ENCODE data around the gene BLOC1S5. TPM values are rescaled to one million over a fixed set of nuclear protein-coding genes. Genes with fewer than 3 reads are reported as not detected.
A peak's percentile ranks its signal among the peaks of the same experiment; 100 is the strongest.

The BLOC1S5 gene
- total and polyA plus RNA-seq, 2 of the 8 experiments (the other 6 are each of a cell fraction or from before 2014, with no cell fraction given): 3.4 to 17.2 TPM

DNA sequence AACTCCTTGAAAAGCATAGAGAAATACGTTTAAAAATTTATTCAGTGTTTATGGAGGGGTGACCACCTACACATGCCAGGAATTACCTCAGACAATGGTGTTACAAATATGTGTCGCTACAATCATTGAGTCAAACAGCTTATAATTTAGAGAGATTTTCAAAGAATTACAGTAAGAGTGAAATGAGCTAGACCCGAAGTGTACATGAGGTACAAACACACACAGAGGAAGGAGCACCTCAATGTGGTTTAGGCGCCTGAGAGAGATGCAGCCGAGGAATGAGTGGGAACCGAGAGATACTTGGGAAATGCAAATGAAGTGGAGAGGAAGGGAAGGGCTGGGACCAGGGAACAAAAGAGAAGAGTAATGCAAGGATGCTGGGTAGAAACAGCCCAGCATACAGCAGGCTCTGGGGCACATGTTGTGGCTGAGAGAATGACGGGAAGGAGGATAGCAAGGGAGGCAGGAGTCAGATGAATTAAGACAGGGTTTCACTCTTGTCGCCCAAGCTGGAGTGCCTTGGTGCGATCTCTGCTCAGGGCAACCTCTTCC, 22.6 kb upstream of the BLOC1S5 start:
- H3K9me3 ChIP-seq (ENCODE audit: insufficient read depth in 2 of 2, low read depth in 1 of 2, low read length in 1 of 2): peaks cover 0 to 4% of the 10 kb centered on the region in 2 experiments; a peak in 1 of 4 replicates
- no peak overlapping the region for H3K27ac ChIP-seq (ENCODE audit: low read depth, low read length)
- peaks cover 3 to 62% of the 10 kb centered on the region in 2 experiments; a peak in 3 of 4 replicates for H3K79me2 ChIP-seq (ENCODE audit: control insufficient read depth in 1 of 2, insufficient read depth in 2 of 2, low read length in 2 of 2)
- H3K9ac ChIP-seq (replicated peaks in 1 of 4; ENCODE audit: extremely low read depth in 1 of 4, low read depth in 3 of 4, low read length in 3 of 4): no peak overlapping the region
- no peaks in the 10 kb centered on the region for H3K27me3 ChIP-seq (replicated peaks in 1 of 4; ENCODE audit: control insufficient read depth in 3 of 4, extremely low read depth in 1 of 4, insufficient read depth in 3 of 4, low read length in 3 of 4)
- H3K18ac ChIP-seq (ENCODE audit: extremely low read depth, low read length): no peak overlapping the region
- no peak overlapping the region for H3K56ac ChIP-seq (replicated peaks; ENCODE audit: insufficient read length, low read depth, low read length)
- no peak overlapping the region for H3K23ac ChIP-seq (ENCODE audit: insufficient read length)
- no peaks in the 10 kb centered on the region for H3K4me1 ChIP-seq (replicated peaks in 1 of 4; ENCODE audit: control insufficient read depth in 3 of 4, insufficient read depth in 4 of 4, low read length in 3 of 4)
- POLR2A ChIA-PET (ENCODE audit: partially characterized antibody): interaction anchor here (0.6 to 2.6 kb wide), 3 partner anchors 10 to 63 kb away, joined by 4 to 15 read pairs (median 4); partner anchors contain the start of gene EEF1E1
- no peak overlapping the region for H4K5ac ChIP-seq (ENCODE audit: insufficient read length, low read depth, low read length)
- no peak overlapping the region for H3K14ac ChIP-seq (ENCODE audit: insufficient read length)
- DNase-seq (ENCODE audit: low read depth in 1 of 2, low spot score in 2 of 2) (no peak), FAIRE-seq (no peak)
- no peaks in the 10 kb centered on the region for H3K23me2 ChIP-seq (ENCODE audit: low read depth, low read length)
- H2AK5ac ChIP-seq (ENCODE audit: low read depth, low read length): no peak overlapping the region
- H2BK5ac ChIP-seq (ENCODE audit: low read depth, low read length): 0 out of 2 replicates have a peak overlapping the region, but pooled peaks have one; percentile 5
- H4K20me1 ChIP-seq (replicated peaks in 1 of 2; ENCODE audit: control insufficient read depth in 1 of 2, insufficient read depth in 2 of 2, low read length in 2 of 2): peaks cover 2 to 5% of the 10 kb centered on the region in 2 experiments
- H3K4me2 ChIP-seq (ENCODE audit: insufficient read depth in 1 of 2, low read depth in 2 of 2, low read length in 2 of 2): no peak overlapping the region
- no peak overlapping the region for H4K8ac ChIP-seq (ENCODE audit: extremely low read depth, insufficient read depth, low read length)
- CTCF ChIA-PET (ENCODE audit: partially characterized antibody): no interaction called here
- no peaks in the 10 kb centered on the region for H3K79me1 ChIP-seq (ENCODE audit: low read depth, low read length)
- TF ChIP-seq, protein P1, sequence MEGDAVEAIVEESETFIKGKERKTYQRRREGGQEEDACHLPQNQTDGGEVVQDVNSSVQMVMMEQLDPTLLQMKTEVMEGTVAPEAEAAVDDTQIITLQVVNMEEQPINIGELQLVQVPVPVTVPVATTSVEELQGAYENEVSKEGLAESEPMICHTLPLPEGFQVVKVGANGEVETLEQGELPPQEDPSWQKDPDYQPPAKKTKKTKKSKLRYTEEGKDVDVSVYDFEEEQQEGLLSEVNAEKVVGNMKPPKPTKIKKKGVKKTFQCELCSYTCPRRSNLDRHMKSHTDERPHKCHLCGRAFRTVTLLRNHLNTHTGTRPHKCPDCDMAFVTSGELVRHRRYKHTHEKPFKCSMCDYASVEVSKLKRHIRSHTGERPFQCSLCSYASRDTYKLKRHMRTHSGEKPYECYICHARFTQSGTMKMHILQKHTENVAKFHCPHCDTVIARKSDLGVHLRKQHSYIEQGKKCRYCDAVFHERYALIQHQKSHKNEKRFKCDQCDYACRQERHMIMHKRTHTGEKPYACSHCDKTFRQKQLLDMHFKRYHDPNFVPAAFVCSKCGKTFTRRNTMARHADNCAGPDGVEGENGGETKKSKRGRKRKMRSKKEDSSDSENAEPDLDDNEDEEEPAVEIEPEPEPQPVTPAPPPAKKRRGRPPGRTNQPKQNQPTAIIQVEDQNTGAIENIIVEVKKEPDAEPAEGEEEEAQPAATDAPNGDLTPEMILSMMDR (IDR thresholded peaks at IDR 0.05; ENCODE audit: control extremely low read depth in 1 of 3, insufficient read depth in 1 of 3, low read depth in 1 of 3, low read length in 3 of 3): no peak
- TF ChIP-seq NRF1 (IDR thresholded peaks at IDR 0.05; ENCODE audit: low read depth, low read length) (no peak), GABPA (IDR thresholded peaks at IDR 0.05; ENCODE audit: borderline replicate concordance, insufficient read depth, low read length) (no peak)
- TF ChIP-seq, protein P2, sequence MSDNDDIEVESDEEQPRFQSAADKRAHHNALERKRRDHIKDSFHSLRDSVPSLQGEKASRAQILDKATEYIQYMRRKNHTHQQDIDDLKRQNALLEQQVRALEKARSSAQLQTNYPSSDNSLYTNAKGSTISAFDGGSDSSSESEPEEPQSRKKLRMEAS (IDR thresholded peaks at IDR 0.05): 0 out of 2 replicates have a peak, but pooled peaks have one; percentile 16
- no peak overlapping the region for H2AFZ ChIP-seq (ENCODE audit: low read length)
- 91% methylated on average over 9 of the region's 9 CpGs; no CpG with 5 or more reads in 1 of the 2 experiments for WGBS, 2 experiments (ENCODE audit: extremely low coverage in 1 of 2, insufficient coverage in 1 of 2, insufficient read length in 1 of 2, insufficient replicate concordance in 2 of 2, low coverage in 1 of 2, low lambda C conversion rate in 2 of 2, missing lambda C conversion rate in 1 of 2)
- no peak overlapping the region for H2BK12ac ChIP-seq (ENCODE audit: low read depth, low read length)
- H3K36me3 ChIP-seq (ENCODE audit: control insufficient read depth in 2 of 4, insufficient read depth in 4 of 4, low read length in 3 of 4): peaks cover 9 to 79% (median 45%) of the 10 kb centered on the region in 4 experiments; a peak in 7 of 8 replicates
- no peak overlapping the region for H2BK20ac ChIP-seq (ENCODE audit: low read length)
- no peak overlapping the region for H4K91ac ChIP-seq (replicated peaks; ENCODE audit: insufficient read length, low read length)
- no peak overlapping the region for H3K4ac ChIP-seq (replicated peaks; ENCODE audit: insufficient read length, low read depth, low read length)
- H3K4me3 ChIP-seq (ENCODE audit: extremely low read depth in 1 of 4, insufficient read depth in 2 of 4, low read depth in 3 of 4, low read length in 4 of 4): no peak overlapping the region
- H2BK15ac ChIP-seq (ENCODE audit: low read length): no peak overlapping the region
- H2BK120ac ChIP-seq (replicated peaks; ENCODE audit: low read depth, low read length): no peak overlapping the region
